WTC11 (cell line): ENCODE results near the gene INPPL1. TPM values are rescaled to one million over a fixed set of nuclear protein-coding genes. Genes with fewer than 3 reads are reported as not detected.

ENCODE experiments used
- ATAC-seq: fragments of 200-7000 bp; cut with Tn5 transposase; 2 replicates; pipeline ENCODE4 v1.10.0; 2021; ENCODE audit warnings: mild to moderate bottlenecking, moderate library complexity
- CTCF ChIA-PET: fragments of 300-600 bp; sonication (Branson Sonifier 250); formaldehyde crosslinking; loops from one replicate; lab custom pipeline; 2021; ENCODE audit warnings: antibody characterized with exemption; lab: Charles Lee
- POLR2A ChIA-PET: fragments of 350-600 bp; sonication (Branson Sonifier 250); formaldehyde crosslinking; loops from one replicate; lab custom pipeline; 2021; ENCODE audit warnings: antibody characterized with exemption; lab: Charles Lee
- DNase-seq: peaks from one replicate; pipeline ENCODE4 v3.0.0; 2021; ENCODE audit warnings: low spot score
- H3K27ac Mint-ChIP-seq: 2 replicates; pipeline ENCODE4 v1.8.0; 2021; ENCODE audit warnings: mixed read lengths
- H3K27me3 Mint-ChIP-seq: 2 replicates; pipeline ENCODE4 v1.8.0; 2021; ENCODE audit warnings: low read depth, mild to moderate bottlenecking, moderate library complexity, mixed read lengths
- H3K36me3 Mint-ChIP-seq: 2 replicates; pipeline ENCODE4 v1.8.0; 2021; ENCODE audit warnings: mixed read lengths
- H3K4me1 Mint-ChIP-seq: 2 replicates; pipeline ENCODE4 v1.8.0; 2022; ENCODE audit warnings: mixed read lengths
- H3K4me3 Mint-ChIP-seq: 2 replicates; pipeline ENCODE4 v1.8.0; 2021; ENCODE audit warnings: mild to moderate bottlenecking, moderate library complexity, mixed read lengths
- H3K9me3 Mint-ChIP-seq: 2 replicates; pipeline ENCODE4 v1.8.0; 2021; ENCODE audit warnings: mixed read lengths
- E2F4 ChIP-seq: sonication (generic); formaldehyde crosslinking; IDR thresholded peaks from 2 replicates; pipeline ENCODE4 v1.8.1; 2022; ENCODE audit warnings: low read depth, mild to moderate bottlenecking, moderate library complexity, missing genetic modification reagents, borderline replicate concordance
- GRHL2 ChIP-seq: fragments of 250-450 bp; sonication (Bioruptor Pico); IDR thresholded peaks from 2 replicates; pipeline ENCODE4 v1.8.0; 2022; ENCODE audit warnings: mild to moderate bottlenecking, moderate library complexity; ENCODE audit not compliant: insufficient replicate concordance, severe bottlenecking
- GTF2I ChIP-seq: fragments of 250-450 bp; sonication (Bioruptor Pico); conservative IDR thresholded peaks from 2 replicates; pipeline ENCODE4 v1.4.0; 2021; ENCODE audit warnings: mild to moderate bottlenecking
- MYBL2 ChIP-seq: sonication (generic); formaldehyde crosslinking; IDR thresholded peaks from 2 replicates; pipeline ENCODE4 v1.8.1; 2023; ENCODE audit warnings: mild to moderate bottlenecking, moderate library complexity, missing genetic modification reagents
- NR1H2 ChIP-seq: sonication (generic); formaldehyde crosslinking; IDR thresholded peaks from 2 replicates; pipeline ENCODE4 v1.9.0; 2021; ENCODE audit warnings: mild to moderate bottlenecking, moderate library complexity, missing genetic modification reagents
- RORB ChIP-seq: fragments of 250-450 bp; sonication (Bioruptor Pico); IDR thresholded peaks from 2 replicates; pipeline ENCODE4 v1.9.0; 2021; ENCODE audit warnings: mild to moderate bottlenecking
- SMAD3 ChIP-seq: sonication (generic); formaldehyde crosslinking; IDR thresholded peaks from 2 replicates; pipeline ENCODE4 v1.8.0; 2022; ENCODE audit warnings: missing genetic modification reagents, mild to moderate bottlenecking, borderline replicate concordance
- SOX15 ChIP-seq: fragments of 250-450 bp; sonication (Bioruptor Pico); IDR thresholded peaks from 2 replicates; pipeline ENCODE4 v1.9.0; 2021; ENCODE audit warnings: mild to moderate bottlenecking
- STAT6 ChIP-seq: sonication (generic); formaldehyde crosslinking; conservative IDR thresholded peaks from 2 replicates; pipeline ENCODE4 v1.8.1; 2023; ENCODE audit warnings: mild to moderate bottlenecking, low read depth, missing genetic modification reagents, moderate library complexity
- TEAD4 ChIP-seq: sonication (generic); formaldehyde crosslinking; IDR thresholded peaks from 2 replicates; pipeline ENCODE4 v1.8.0; 2022; ENCODE audit warnings: mild to moderate bottlenecking, missing genetic modification reagents
- total RNA-seq: library from RNA; stranded (reverse); gene quantifications from 3 replicates; pipeline ENCODE4 v1.2.3, GENCODE V29; 2021
- TF ChIP-seq, protein P1 (sequence below): fragments of 250-450 bp; sonication (Bioruptor Pico); IDR thresholded peaks from 2 replicates; pipeline ENCODE4 v1.8.0; 2021; ENCODE audit warnings: mild to moderate bottlenecking
- TF ChIP-seq, protein P2 (sequence below): fragments of 250-450 bp; sonication (Bioruptor Pico); IDR thresholded peaks from 2 replicates; pipeline ENCODE4 v1.9.0; 2021; ENCODE audit warnings: mild to moderate bottlenecking
- TF ChIP-seq, protein P3 (sequence below): sonication (generic); formaldehyde crosslinking; IDR thresholded peaks from 2 replicates; pipeline ENCODE4 v1.8.1; 2022; ENCODE audit warnings: missing genetic modification reagents, borderline replicate concordance
- TF ChIP-seq, protein P4 (sequence below): fragments of 250-450 bp; sonication (Bioruptor Pico); IDR thresholded peaks from 2 replicates; pipeline ENCODE4 v1.9.0; 2021; ENCODE audit warnings: mild to moderate bottlenecking, borderline replicate concordance

The INPPL1 gene
- total RNA-seq, 1 experiment from 2014 or later = 136 TPM

DNA sequence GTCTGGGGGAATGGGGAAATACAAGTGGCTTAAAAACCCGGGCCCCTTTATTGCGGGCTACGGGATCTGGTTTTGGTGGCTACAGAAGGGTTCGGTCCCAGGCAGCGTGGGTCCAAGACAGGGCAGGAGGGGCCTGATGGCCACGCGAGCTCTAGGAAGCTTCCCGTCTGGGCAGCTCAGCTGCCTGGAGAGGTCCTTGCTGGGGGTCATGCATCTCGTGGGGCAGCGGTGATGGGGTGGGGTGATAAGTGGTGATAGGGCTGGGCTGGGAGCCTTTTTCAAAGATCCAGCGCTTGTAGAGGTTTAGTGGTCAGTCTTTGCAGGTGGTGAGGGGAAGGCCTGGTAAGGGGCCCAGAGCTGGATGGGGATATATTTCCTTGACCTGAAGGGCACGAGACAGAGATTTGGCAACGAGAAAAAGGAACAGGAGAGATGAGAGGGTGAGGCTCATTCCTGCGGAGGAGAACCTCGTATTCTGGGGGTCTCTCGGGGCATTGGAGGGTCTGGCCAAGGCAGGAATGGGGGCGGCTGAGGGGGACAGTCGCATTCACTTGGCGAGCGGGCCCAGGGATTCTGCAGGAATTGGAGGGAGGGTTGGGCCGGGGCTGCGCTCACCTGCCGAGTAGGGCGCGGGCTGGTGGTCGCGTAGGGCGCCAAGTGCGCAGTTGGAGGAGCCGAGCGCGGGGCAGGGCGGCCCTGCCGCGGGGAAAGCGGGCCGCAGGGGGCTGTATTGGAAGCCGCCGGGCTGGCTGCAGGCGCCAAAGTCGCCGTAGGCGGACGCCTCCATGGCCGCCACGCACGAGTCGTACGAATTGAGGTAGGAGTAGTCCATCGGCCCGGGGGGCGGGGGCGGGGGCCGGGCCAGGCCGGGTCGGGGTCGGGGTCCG, 18.8 kb downstream of the INPPL1 start:
- Mint-ChIP-seq H3K36me3 (no peaks in the 10 kb centered on the region), H3K27ac (no peak overlapping the region), H3K9me3 (no peaks in the 10 kb centered on the region), H3K4me3 (peak overlapping the region; percentile 74), H3K4me1 (peaks cover 39% of the 10 kb centered on the region), H3K27me3 (peaks cover 51% of the 10 kb centered on the region)
- no peak for ATAC-seq
- CTCF ChIA-PET = interaction anchor here (1.0 to 7.5 kb wide), 6 partner anchors 20 to 228 kb away, joined by 3 to 89 read pairs (median 6); partner anchors contain the start of gene CLPB
- TF ChIP-seq, protein P1, sequence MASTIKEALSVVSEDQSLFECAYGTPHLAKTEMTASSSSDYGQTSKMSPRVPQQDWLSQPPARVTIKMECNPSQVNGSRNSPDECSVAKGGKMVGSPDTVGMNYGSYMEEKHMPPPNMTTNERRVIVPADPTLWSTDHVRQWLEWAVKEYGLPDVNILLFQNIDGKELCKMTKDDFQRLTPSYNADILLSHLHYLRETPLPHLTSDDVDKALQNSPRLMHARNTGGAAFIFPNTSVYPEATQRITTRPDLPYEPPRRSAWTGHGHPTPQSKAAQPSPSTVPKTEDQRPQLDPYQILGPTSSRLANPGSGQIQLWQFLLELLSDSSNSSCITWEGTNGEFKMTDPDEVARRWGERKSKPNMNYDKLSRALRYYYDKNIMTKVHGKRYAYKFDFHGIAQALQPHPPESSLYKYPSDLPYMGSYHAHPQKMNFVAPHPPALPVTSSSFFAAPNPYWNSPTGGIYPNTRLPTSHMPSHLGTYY (CRISPR knock-in tag) = no peak
- TF ChIP-seq SMAD3 (no peak), STAT6 (CRISPR knock-in tag) (no peak), MYBL2 (CRISPR knock-in tag) (no peak), E2F4 (CRISPR knock-in tag) (no peak), GTF2I (no peak), NR1H2 (no peak), GRHL2 (no peak), TEAD4 (CRISPR knock-in tag) (no peak), SOX15 (CRISPR knock-in tag) (no peak), RORB (no peak)
- TF ChIP-seq, protein P2, sequence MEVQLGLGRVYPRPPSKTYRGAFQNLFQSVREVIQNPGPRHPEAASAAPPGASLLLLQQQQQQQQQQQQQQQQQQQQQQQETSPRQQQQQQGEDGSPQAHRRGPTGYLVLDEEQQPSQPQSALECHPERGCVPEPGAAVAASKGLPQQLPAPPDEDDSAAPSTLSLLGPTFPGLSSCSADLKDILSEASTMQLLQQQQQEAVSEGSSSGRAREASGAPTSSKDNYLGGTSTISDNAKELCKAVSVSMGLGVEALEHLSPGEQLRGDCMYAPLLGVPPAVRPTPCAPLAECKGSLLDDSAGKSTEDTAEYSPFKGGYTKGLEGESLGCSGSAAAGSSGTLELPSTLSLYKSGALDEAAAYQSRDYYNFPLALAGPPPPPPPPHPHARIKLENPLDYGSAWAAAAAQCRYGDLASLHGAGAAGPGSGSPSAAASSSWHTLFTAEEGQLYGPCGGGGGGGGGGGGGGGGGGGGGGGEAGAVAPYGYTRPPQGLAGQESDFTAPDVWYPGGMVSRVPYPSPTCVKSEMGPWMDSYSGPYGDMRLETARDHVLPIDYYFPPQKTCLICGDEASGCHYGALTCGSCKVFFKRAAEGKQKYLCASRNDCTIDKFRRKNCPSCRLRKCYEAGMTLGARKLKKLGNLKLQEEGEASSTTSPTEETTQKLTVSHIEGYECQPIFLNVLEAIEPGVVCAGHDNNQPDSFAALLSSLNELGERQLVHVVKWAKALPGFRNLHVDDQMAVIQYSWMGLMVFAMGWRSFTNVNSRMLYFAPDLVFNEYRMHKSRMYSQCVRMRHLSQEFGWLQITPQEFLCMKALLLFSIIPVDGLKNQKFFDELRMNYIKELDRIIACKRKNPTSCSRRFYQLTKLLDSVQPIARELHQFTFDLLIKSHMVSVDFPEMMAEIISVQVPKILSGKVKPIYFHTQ = no peak
- TF ChIP-seq, protein P3, sequence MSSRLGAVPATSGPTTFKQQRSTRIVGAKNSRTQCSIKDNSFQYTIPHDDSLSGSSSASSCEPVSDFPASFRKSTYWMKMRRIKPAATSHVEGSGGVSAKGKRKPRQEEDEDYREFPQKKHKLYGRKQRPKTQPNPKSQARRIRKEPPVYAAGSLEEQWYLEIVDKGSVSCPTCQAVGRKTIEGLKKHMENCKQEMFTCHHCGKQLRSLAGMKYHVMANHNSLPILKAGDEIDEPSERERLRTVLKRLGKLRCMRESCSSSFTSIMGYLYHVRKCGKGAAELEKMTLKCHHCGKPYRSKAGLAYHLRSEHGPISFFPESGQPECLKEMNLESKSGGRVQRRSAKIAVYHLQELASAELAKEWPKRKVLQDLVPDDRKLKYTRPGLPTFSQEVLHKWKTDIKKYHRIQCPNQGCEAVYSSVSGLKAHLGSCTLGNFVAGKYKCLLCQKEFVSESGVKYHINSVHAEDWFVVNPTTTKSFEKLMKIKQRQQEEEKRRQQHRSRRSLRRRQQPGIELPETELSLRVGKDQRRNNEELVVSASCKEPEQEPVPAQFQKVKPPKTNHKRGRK (CRISPR knock-in tag) = no peak
- TF ChIP-seq, protein P4, sequence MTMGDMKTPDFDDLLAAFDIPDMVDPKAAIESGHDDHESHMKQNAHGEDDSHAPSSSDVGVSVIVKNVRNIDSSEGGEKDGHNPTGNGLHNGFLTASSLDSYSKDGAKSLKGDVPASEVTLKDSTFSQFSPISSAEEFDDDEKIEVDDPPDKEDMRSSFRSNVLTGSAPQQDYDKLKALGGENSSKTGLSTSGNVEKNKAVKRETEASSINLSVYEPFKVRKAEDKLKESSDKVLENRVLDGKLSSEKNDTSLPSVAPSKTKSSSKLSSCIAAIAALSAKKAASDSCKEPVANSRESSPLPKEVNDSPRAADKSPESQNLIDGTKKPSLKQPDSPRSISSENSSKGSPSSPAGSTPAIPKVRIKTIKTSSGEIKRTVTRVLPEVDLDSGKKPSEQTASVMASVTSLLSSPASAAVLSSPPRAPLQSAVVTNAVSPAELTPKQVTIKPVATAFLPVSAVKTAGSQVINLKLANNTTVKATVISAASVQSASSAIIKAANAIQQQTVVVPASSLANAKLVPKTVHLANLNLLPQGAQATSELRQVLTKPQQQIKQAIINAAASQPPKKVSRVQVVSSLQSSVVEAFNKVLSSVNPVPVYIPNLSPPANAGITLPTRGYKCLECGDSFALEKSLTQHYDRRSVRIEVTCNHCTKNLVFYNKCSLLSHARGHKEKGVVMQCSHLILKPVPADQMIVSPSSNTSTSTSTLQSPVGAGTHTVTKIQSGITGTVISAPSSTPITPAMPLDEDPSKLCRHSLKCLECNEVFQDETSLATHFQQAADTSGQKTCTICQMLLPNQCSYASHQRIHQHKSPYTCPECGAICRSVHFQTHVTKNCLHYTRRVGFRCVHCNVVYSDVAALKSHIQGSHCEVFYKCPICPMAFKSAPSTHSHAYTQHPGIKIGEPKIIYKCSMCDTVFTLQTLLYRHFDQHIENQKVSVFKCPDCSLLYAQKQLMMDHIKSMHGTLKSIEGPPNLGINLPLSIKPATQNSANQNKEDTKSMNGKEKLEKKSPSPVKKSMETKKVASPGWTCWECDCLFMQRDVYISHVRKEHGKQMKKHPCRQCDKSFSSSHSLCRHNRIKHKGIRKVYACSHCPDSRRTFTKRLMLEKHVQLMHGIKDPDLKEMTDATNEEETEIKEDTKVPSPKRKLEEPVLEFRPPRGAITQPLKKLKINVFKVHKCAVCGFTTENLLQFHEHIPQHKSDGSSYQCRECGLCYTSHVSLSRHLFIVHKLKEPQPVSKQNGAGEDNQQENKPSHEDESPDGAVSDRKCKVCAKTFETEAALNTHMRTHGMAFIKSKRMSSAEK (CRISPR knock-in tag) = no peak
- POLR2A ChIA-PET = no interaction called here
- peak; percentile 49 for DNase-seq
